SU-DHL-6 (cell line): ENCODE results near the gene EXD3.

Experiments
- H2AFZ ChIP-seq: fragments of 200-600 bp; sonication (generic); 2 replicates; pipeline ENCODE4 v1.6.1; 2014; ENCODE audit warnings: low read depth, mild to moderate bottlenecking, moderate library complexity, mixed read lengths, antibody characterized with exemption, low read length; ENCODE audit not compliant: severe bottlenecking
- H3F3A ChIP-seq: fragments of 200-600 bp; shearing (Covaris generic); 2 replicates; pipeline ENCODE4 v1.6.0; 2016; ENCODE audit warnings: antibody characterized with exemption, mild to moderate bottlenecking; ENCODE audit not compliant: insufficient read depth
- H3K27ac ChIP-seq: fragments of 200-600 bp; sonication (generic); 2 replicates; pipeline ENCODE4 v1.5.1; 2016; ENCODE audit warnings: low read depth, mild to moderate bottlenecking, low read length, moderate library complexity, mixed read lengths
- H3K27me3 ChIP-seq: fragments of 200-600 bp; sonication (generic), shearing (Covaris generic); 2 replicates; pipeline ENCODE4 v1.6.0; 2014; ENCODE audit warnings: mild to moderate bottlenecking, low read length
- H3K36me3 ChIP-seq: fragments of 200-600 bp; sonication (generic); 2 replicates; pipeline ENCODE4 v1.6.1; 2014; ENCODE audit warnings: mild to moderate bottlenecking, low read length, mixed read lengths
- H3K4me2 ChIP-seq: fragments of 300-600, 200-600 bp; shearing (Covaris generic), sonication (generic); 2 replicates; pipeline ENCODE4 v1.6.0; 2014; ENCODE audit warnings: low read length, low read depth, mild to moderate bottlenecking; ENCODE audit not compliant: poor library complexity, severe bottlenecking
- H3K4me3 ChIP-seq: fragments of 200-600 bp; sonication (generic); 2 replicates; pipeline ENCODE4 v1.5.1; 2014; ENCODE audit warnings: antibody characterized with exemption, low read length, mild to moderate bottlenecking, mixed read lengths; ENCODE audit not compliant: insufficient read depth, poor library complexity, severe bottlenecking
- H3K79me2 ChIP-seq: fragments of 200-600 bp; sonication (generic); 2 replicates; pipeline ENCODE4 v1.6.1; 2014; ENCODE audit warnings: mild to moderate bottlenecking, low read length, moderate library complexity; ENCODE audit not compliant: insufficient read depth
- H3K9ac ChIP-seq: fragments of 200-600 bp; sonication (generic); 2 replicates; pipeline ENCODE4 v1.7.0; 2014; ENCODE audit warnings: mild to moderate bottlenecking, low read length
- H3K9me2 ChIP-seq: fragments of 200-600 bp; sonication (generic); replicated peaks from 2 replicates; pipeline ENCODE4 v1.6.1; 2014; ENCODE audit warnings: low read length; ENCODE audit not compliant: insufficient read depth
- H3K9me3 ChIP-seq: fragments of 200-600 bp; sonication (generic); 2 replicates; pipeline ENCODE4 v1.6.1; 2014; ENCODE audit warnings: low read length, mixed read lengths; ENCODE audit not compliant: insufficient read depth
- H4K20me1 ChIP-seq: fragments of 200-600 bp; sonication (generic); 2 replicates; pipeline ENCODE4 v1.6.1; 2014; ENCODE audit warnings: low read depth, mild to moderate bottlenecking, antibody characterized with exemption, low read length, moderate library complexity, mixed read lengths
- CTCF ChIP-seq: fragments of 200-600 bp; sonication (generic); IDR thresholded peaks from one replicate; pipeline ENCODE4 v1.5.1; 2017; ENCODE audit warnings: antibody characterized with exemption, mild to moderate bottlenecking, low read length, moderate library complexity; ENCODE audit not compliant: insufficient read depth, poor library complexity, severe bottlenecking
- EZH2phosphoT487 ChIP-seq: fragments of 200-600 bp; sonication (generic), shearing (Covaris generic); conservative IDR thresholded peaks from 2 replicates; pipeline ENCODE4 v1.6.1; 2018; ENCODE audit warnings: mild to moderate bottlenecking, antibody characterized with exemption, low read length, moderate library complexity, mixed read lengths

The EXD3 gene

GRCh38 chr9:137397675-137398423 lies 25.1 kb downstream of the EXD3 start:
- no peaks in the 10 kb centered on the region for H3K36me3 ChIP-seq
- no peaks in the 10 kb centered on the region for H3K9me2 ChIP-seq
- no peaks in the 10 kb centered on the region for H3K79me2 ChIP-seq
- no peaks in the 10 kb centered on the region for H3K9me3 ChIP-seq
- H3K27ac ChIP-seq, result no peak overlapping the region
- no peak for TF ChIP-seq CTCF
- no peak for TF ChIP-seq EZH2phosphoT487
- no peak overlapping the region for H3K9ac ChIP-seq
- H3F3A ChIP-seq, result no peaks in the 10 kb centered on the region
- no peak overlapping the region for H3K4me3 ChIP-seq
- no peaks in the 10 kb centered on the region for H4K20me1 ChIP-seq
- no peak overlapping the region for H2AFZ ChIP-seq
- H3K4me2 ChIP-seq, result no peak overlapping the region
- no peaks in the 10 kb centered on the region for H3K27me3 ChIP-seq

- H2AFZ ChIP-seq, result no peak overlapping the region
- no peaks in the 10 kb centered on the region for H3K9me3 ChIP-seq
- H3K9me2 ChIP-seq, result no peaks in the 10 kb centered on the region
- no peaks in the 10 kb centered on the region for H4K20me1 ChIP-seq
- H3K36me3 ChIP-seq, result no peaks in the 10 kb centered on the region
- no peak overlapping the region for H3K27ac ChIP-seq
- H3K4me2 ChIP-seq, result no peak overlapping the region
- H3K4me3 ChIP-seq, result no peak overlapping the region
- no peaks in the 10 kb centered on the region for H3F3A ChIP-seq
- H3K79me2 ChIP-seq, result no peaks in the 10 kb centered on the region
- H3K9ac ChIP-seq, result no peak overlapping the region
- TF ChIP-seq CTCF (no peak), EZH2phosphoT487 (no peak)
- no peaks in the 10 kb centered on the region for H3K27me3 ChIP-seq
These were observed 26.2 kb downstream of the EXD3 start for GRCh38 chr9:137396634-137397367.

DNA sequence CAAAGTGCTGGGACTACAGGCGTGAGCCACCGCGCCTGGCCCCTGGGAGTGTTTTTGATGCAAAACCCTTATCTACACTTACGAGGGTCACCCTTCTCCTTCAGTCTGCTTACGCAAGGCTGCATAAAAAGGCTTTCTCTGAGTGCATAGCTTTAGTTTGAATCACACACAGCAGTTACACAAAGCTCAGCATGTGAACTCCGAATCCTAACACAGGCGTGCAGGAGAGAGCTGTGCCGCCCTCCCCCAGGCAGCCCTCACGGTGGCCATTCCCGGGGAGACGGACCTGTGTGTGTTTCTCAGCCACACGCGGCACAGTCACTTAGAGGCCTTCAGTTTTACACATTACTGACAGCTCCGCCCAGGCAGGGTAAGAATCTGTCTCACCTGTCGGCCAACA lies 26.7 kb downstream of the EXD3 start:
- no peak overlapping the region for H3K9ac ChIP-seq
- H3K27me3 ChIP-seq, result no peaks in the 10 kb centered on the region
- H3K79me2 ChIP-seq, result no peaks in the 10 kb centered on the region
- no peak for TF ChIP-seq CTCF
- TF ChIP-seq EZH2phosphoT487, result no peak
- H3K9me2 ChIP-seq, result no peaks in the 10 kb centered on the region
- no peak overlapping the region for H3K4me2 ChIP-seq
- H3K9me3 ChIP-seq, result no peaks in the 10 kb centered on the region
- no peak overlapping the region for H3K4me3 ChIP-seq
- no peaks in the 10 kb centered on the region for H3F3A ChIP-seq
- no peak overlapping the region for H2AFZ ChIP-seq
- no peaks in the 10 kb centered on the region for H3K36me3 ChIP-seq
- no peak overlapping the region for H3K27ac ChIP-seq
- H4K20me1 ChIP-seq, result no peaks in the 10 kb centered on the region
